HAP-1 (cell line): Measurements from ENCODE around the gene RABEP1.

Source experiments
- DNase-seq, 2 experiments: peaks; one replicate each; pipeline ENCODE4 v3.0.0-alpha.2; 2016 to 2020; ENCODE audit warnings: low spot score in 2 of 2
- H3K27me3 ChIP-seq: fragments of 250-450 bp; sonication (Bioruptor Pico); 2 replicates; pipeline ENCODE4 v1.5.1; 2020; ENCODE audit warnings: low read depth, mild to moderate bottlenecking, moderate library complexity
- H3K36me3 ChIP-seq: fragments of 250-450 bp; sonication (Bioruptor Pico); replicated peaks from 2 replicates; pipeline ENCODE4 v1.5.1; 2020; ENCODE audit warnings: mild to moderate bottlenecking
- H3K4me1 ChIP-seq: fragments of 250-450 bp; sonication (Bioruptor Pico); 2 replicates; pipeline ENCODE4 v1.5.1; 2020; ENCODE audit warnings: mild to moderate bottlenecking
- H3K4me3 ChIP-seq: fragments of 250-450 bp; sonication (Bioruptor Pico); 2 replicates; pipeline ENCODE4 v1.5.1; 2020; ENCODE audit warnings: mild to moderate bottlenecking, moderate library complexity
- H3K9me3 ChIP-seq: fragments of 250-450 bp; sonication (Bioruptor Pico); 2 replicates; pipeline ENCODE4 v1.5.1; 2020; ENCODE audit warnings: mild to moderate bottlenecking, moderate library complexity
- in situ Hi-C: fragments of 300-500 bp; cut with MboI; formaldehyde crosslinking; loops from 3 replicates; pipeline ENCODE4 v1.14.3; 2020; ENCODE audit warnings: low sequenced_read_pairs, inconsistent platforms, mixed read lengths

RABEP1 gene

GRCh38 chr17:5254414-5254813 is 27.7 kb upstream of the RABEP1 start:
- no peaks in the 10 kb centered on the region for H3K27me3 ChIP-seq
- in situ Hi-C loops, result no loop called here
- no peaks in the 10 kb centered on the region for H3K36me3 ChIP-seq
- no peak for DNase-seq
- no peaks in the 10 kb centered on the region for H3K4me1 ChIP-seq
- no peaks in the 10 kb centered on the region for H3K9me3 ChIP-seq
- no peak overlapping the region for H3K4me3 ChIP-seq

DNA sequence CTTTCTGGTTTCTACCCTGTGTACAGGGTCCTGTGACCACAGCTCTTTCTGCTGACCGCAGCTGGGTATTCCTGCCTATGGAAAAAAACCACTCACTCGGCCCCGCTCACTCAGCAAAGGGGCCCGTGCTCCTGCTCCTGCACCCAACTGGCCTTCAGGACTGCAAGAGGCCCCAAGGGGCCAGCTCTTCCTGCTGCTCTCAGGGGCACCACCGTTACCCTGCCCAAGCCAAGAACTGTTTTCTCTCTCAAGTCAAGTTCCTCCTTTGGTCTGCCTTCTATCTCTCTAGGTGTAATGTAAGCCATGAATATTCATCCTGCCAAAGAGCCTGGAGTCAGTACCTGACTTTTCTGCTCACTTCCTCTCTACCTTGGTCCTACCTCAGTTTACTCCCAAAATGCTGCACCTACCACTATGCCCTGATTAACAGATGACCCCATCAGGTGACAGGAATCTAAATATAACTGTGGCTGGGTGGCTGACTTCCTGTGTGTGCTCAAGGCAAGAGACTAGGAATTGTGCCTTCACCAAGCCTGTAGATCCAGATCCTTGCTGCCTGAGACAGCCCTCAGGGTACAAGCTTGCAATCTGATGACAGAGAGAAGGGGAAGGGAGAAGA is 27.1 kb upstream of the RABEP1 start:
- no peaks in the 10 kb centered on the region for H3K36me3 ChIP-seq
- no peaks in the 10 kb centered on the region for H3K27me3 ChIP-seq
- no peaks in the 10 kb centered on the region for H3K9me3 ChIP-seq
- in situ Hi-C loops, result no loop called here
- DNase-seq, result no peak
- no peaks in the 10 kb centered on the region for H3K4me1 ChIP-seq
- H3K4me3 ChIP-seq, result no peak overlapping the region

DNA sequence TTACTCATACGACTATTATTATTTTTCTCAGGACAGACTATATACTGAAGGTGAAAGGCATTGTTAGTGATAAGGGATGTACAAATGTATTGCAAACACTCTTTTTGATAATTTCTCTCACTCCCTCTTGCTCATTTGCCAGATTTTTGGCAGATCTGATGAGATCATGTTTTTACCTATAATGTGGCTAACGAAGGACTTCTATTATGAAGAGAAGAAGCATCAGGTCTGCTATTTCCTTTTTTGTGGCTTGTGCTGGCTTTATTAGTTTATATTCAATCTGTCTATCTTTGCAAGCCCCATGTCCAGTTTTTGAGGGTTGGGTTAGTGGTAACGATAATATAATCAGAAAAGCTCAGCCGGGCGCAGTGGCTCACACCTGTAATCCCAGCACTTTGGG is 25.0 kb upstream of the RABEP1 start:
- Histone ChIP-seq H3K36me3 (no peaks in the 10 kb centered on the region), H3K9me3 (no peaks in the 10 kb centered on the region), H3K27me3 (no peaks in the 10 kb centered on the region), H3K4me1 (no peaks in the 10 kb centered on the region), H3K4me3 (no peak overlapping the region)
- in situ Hi-C loops, result no loop called here
- no peak for DNase-seq

- Histone ChIP-seq H3K36me3 (no peaks in the 10 kb centered on the region), H3K4me3 (no peak overlapping the region), H3K27me3 (no peaks in the 10 kb centered on the region), H3K4me1 (no peaks in the 10 kb centered on the region), H3K9me3 (no peaks in the 10 kb centered on the region)
- no peak for DNase-seq
- in situ Hi-C loops, result no loop called here
Observed at GRCh38 chr17:5260542-5260941, 21.5 kb upstream of the RABEP1 start.

DNA sequence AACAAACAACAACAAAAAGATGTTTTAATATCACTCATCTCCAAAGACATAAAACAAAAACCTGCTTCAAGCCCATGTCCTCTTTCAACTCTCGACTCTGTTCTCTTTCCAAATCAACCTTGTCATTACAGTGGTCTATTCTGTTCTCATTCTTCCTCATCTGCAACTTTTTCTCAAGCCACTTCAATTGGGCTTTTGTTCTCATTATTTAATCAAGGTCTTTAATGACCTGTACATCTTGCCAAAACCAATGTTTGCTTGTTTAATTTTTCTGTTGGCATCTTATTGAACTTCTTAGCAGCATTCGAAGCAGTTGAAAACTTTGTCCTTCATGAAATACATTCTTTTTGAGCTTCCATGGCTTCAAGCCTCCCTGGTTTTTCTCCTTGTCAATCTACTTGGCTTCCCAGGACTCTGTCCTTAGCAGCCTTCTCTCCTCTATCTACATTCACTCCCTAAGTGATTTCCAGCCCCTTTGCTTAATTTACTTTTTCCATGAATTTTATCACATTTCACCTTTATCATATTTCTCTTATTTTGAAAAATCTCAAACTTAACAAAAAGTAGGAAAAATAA is 19.6 kb upstream of the RABEP1 start:
- Histone ChIP-seq H3K9me3 (no peaks in the 10 kb centered on the region), H3K4me3 (no peak overlapping the region), H3K36me3 (no peaks in the 10 kb centered on the region), H3K27me3 (no peaks in the 10 kb centered on the region), H3K4me1 (no peaks in the 10 kb centered on the region)
- no peak for DNase-seq
- in situ Hi-C loops, result no loop called here

- no peaks in the 10 kb centered on the region for H3K27me3 ChIP-seq
- in situ Hi-C loops, result no loop called here
- H3K4me1 ChIP-seq, result no peaks in the 10 kb centered on the region
- H3K9me3 ChIP-seq, result no peaks in the 10 kb centered on the region
- no peak for DNase-seq
- no peaks in the 10 kb centered on the region; the same call in 1 of the 2 replicates for H3K36me3 ChIP-seq
- no peak overlapping the region for H3K4me3 ChIP-seq
Observed at GRCh38 chr17:5263441-5263840, 18.6 kb upstream of the RABEP1 start.

- H3K9me3 ChIP-seq, result no peaks in the 10 kb centered on the region
- in situ Hi-C loops, result no loop called here
- DNase-seq, result no peak
- no peaks in the 10 kb centered on the region for H3K27me3 ChIP-seq
- no peaks in the 10 kb centered on the region for H3K4me1 ChIP-seq
- no peaks in the 10 kb centered on the region; the same call in 1 of the 2 replicates for H3K36me3 ChIP-seq
- H3K4me3 ChIP-seq, result no peak overlapping the region
Observed at GRCh38 chr17:5264893-5265292, 17.2 kb upstream of the RABEP1 start.

- Histone ChIP-seq H3K4me1 (no peaks in the 10 kb centered on the region), H3K4me3 (no peak overlapping the region), H3K9me3 (no peaks in the 10 kb centered on the region), H3K27me3 (no peaks in the 10 kb centered on the region), H3K36me3 (no peaks in the 10 kb centered on the region; the same call in 1 of the 2 replicates)
- no peak for DNase-seq
- in situ Hi-C loops, result no loop called here
Observed at GRCh38 chr17:5269241-5269960, 12.7 kb upstream of the RABEP1 start.

- no peaks in the 10 kb centered on the region for H3K27me3 ChIP-seq
Observed at GRCh38 chr17:5272322-5272721, 9.8 kb upstream of the RABEP1 start.

DNA sequence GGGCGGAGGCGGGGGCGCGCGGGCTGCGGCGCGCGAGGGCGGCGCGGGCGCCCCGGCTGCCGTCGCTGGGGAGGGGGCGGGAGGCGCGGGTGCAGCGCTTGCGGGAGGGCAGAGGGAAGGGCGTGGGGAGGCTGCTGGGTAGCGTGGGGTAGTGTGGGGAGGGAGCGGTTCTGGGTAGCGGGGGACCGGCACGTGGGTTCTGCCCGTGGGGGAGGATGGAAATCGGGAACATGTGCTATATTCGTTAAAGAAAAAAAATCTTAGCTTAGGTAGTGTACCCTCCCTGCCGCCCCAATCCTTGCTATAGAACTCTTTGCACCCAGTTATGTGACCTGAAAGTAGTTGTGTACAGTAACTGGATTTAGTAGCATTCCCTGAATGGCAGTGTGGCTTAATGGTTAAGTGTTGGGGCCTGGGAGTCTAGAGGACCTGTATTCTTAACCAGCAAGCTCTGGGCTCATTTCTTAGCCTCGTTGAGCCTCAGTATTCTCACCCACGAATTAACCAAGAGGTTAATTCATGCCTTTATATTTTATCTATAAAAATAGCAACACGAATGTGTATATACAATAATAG is 646 bp downstream of the RABEP1 start:
- no peaks in the 10 kb centered on the region for H3K9me3 ChIP-seq
- peaks cover 6% of the 10 kb centered on the region for H3K36me3 ChIP-seq
- in situ Hi-C loops, result no loop called here
- H3K4me3 ChIP-seq, result peak overlapping the region; percentile 54
- H3K27me3 ChIP-seq, result no peaks in the 10 kb centered on the region
- H3K4me1 ChIP-seq, result peaks cover 31% of the 10 kb centered on the region
- peak in 1 of 2 experiments; percentile 38 for DNase-seq

More at GRCh38 chr17:5272322-5272721, 9.8 kb upstream of the RABEP1 start:
- Histone ChIP-seq H3K4me1 (no peaks in the 10 kb centered on the region), H3K36me3 (no peaks in the 10 kb centered on the region; the same call in 1 of the 2 replicates), H3K9me3 (no peaks in the 10 kb centered on the region), H3K4me3 (no peak overlapping the region)
- in situ Hi-C loops, result no loop called here
- no peak for DNase-seq

DNA sequence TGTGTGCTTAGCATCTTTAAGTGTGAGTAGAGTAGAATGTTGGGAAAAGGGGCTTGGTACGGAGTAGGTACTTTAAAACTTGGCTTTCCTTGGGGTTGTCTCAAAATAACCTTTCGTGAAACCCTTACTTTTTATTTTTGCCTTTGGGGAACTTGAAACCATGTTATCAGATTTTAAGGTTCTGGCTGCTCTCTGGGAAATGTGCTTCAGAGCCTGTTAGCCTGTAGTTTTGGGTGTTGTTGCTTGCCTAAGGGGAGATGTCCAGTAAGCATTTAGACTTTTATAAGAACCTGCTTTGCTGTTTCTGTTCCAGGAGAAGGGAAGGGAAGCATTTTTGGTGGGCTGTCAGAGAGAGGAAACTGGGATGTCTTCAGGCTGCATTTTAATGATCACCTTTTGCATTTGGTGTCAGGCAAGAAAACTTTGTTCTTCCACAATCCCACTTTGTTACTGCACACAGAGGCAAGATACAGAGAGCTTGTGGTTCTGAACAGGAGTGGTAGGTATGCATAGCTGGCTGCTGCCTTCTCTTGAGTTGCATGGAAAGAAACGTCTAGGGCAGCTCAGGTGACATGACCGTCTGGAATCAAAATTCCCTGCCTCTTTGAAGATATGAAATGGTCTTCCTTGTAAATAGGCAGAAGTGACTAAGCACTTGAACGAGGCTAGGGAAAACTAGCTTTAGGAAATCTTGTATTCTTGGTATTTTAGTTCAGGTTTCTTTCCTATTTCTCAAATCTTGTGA is 1.7 kb downstream of the RABEP1 start:
- H3K4me1 ChIP-seq, result peaks cover 40% of the 10 kb centered on the region
- peak overlapping the region; percentile 54 for H3K4me3 ChIP-seq
- in situ Hi-C loops, result no loop called here
- DNase-seq, result peak in 1 of 2 experiments; percentile 15
- no peaks in the 10 kb centered on the region for H3K27me3 ChIP-seq
- H3K36me3 ChIP-seq, result peaks cover 6% of the 10 kb centered on the region
- no peaks in the 10 kb centered on the region for H3K9me3 ChIP-seq

GRCh38 chr17:5284681-5285080 is 2.6 kb downstream of the RABEP1 start:
- Histone ChIP-seq H3K4me1 (peaks cover 47% of the 10 kb centered on the region), H3K36me3 (peaks cover 6% of the 10 kb centered on the region), H3K9me3 (no peaks in the 10 kb centered on the region), H3K4me3 (no peak overlapping the region; the same call in 1 of the 2 replicates), H3K27me3 (no peaks in the 10 kb centered on the region)
- in situ Hi-C loops, result no loop called here
- no peak for DNase-seq

DNA sequence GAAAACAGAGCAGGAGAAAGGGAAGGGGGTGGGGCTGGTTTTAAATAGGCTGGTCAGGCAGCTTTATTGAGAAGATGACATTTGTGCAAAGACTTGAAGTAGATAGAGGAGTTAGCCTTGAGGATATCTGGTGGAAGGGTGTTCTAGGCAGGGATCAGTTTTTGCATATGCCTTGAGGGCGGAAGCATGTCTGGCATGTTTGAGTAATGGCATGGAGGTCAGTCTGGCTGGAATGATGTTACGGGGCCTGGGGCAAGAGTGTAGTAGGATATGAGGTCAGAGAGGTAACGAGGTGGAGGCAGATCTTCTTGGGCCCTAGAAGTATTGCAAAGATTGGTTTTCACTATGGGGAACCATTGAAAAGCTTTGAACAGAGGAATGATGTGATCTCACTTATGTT is 4.8 kb downstream of the RABEP1 start:
- Histone ChIP-seq H3K4me3 (no peak overlapping the region), H3K4me1 (peaks cover 47% of the 10 kb centered on the region), H3K27me3 (no peaks in the 10 kb centered on the region), H3K9me3 (no peaks in the 10 kb centered on the region), H3K36me3 (peaks cover 6% of the 10 kb centered on the region)
- peak in 1 of 2 experiments; percentile 52 for DNase-seq
- in situ Hi-C loops, result no loop called here
